Stimulated activated naive CD8-positive, alpha-beta T cell treated with anti-CD3 and anti-CD28 coated beads, Interleukin-15, Interleukin-2, amounts not matched to agents 100 ng/mL and 50 ng/mL, for 24 hours (primary cell): Measurements from ENCODE around the gene TRMT1.

Experiments
- H3K27ac Mint-ChIP-seq: one replicate; pipeline ENCODE4 v1.8.0; 2021; ENCODE audit warnings: mild to moderate bottlenecking, mixed read lengths
- H3K27me3 Mint-ChIP-seq: one replicate; pipeline ENCODE4 v1.8.0; 2021; ENCODE audit warnings: mixed read lengths
- H3K36me3 Mint-ChIP-seq: one replicate; pipeline ENCODE4 v1.8.0; 2021; ENCODE audit warnings: low read depth, mixed read lengths
- H3K4me1 Mint-ChIP-seq: one replicate; pipeline ENCODE4 v1.8.0; 2021; ENCODE audit warnings: low read depth, mixed read lengths
- H3K4me3 Mint-ChIP-seq: one replicate; pipeline ENCODE4 v1.8.0; 2021; ENCODE audit warnings: mild to moderate bottlenecking, mixed read lengths
- H3K9me3 Mint-ChIP-seq: one replicate; pipeline ENCODE4 v1.8.0; 2021; ENCODE audit warnings: mixed read lengths

TRMT1 gene

GRCh38 chr19:13057147-13057572 lies 59.4 kb downstream of the TRMT1 start:
- Mint-ChIP-seq H3K4me3 (no peak overlapping the region), H3K27me3 (peaks cover 11% of the 10 kb centered on the region), H3K27ac (no peak overlapping the region), H3K9me3 (no peaks in the 10 kb centered on the region), H3K36me3 (no peaks in the 10 kb centered on the region), H3K4me1 (peaks cover 10% of the 10 kb centered on the region)

GRCh38 chr19:13056052-13056660 lies 60.4 kb downstream of the TRMT1 start:
- Mint-ChIP-seq H3K27me3 (peaks cover 4% of the 10 kb centered on the region), H3K9me3 (no peaks in the 10 kb centered on the region), H3K27ac (no peak overlapping the region), H3K36me3 (no peaks in the 10 kb centered on the region), H3K4me1 (peaks cover 12% of the 10 kb centered on the region), H3K4me3 (no peak overlapping the region)

GRCh38 chr19:13055213-13056051 lies 61.1 kb downstream of the TRMT1 start:
- Mint-ChIP-seq H3K27me3 (peaks cover 3% of the 10 kb centered on the region), H3K9me3 (no peaks in the 10 kb centered on the region), H3K36me3 (no peaks in the 10 kb centered on the region), H3K27ac (no peak overlapping the region), H3K4me1 (peaks cover 10% of the 10 kb centered on the region), H3K4me3 (no peak overlapping the region)
